Measurements from ENCODE around the gene PSMC2.

Gene PSMC2

GRCh38 chr7:103418241-103418640, 70.8 kb downstream of the PSMC2 start:
- no peak overlapping the region for H3K4me3 ChIP-seq (ENCODE audit: control insufficient read depth, low read depth, low read length)
- no peak for TF ChIP-seq CTCF (IDR thresholded peaks at IDR 0.05; ENCODE audit: control insufficient read depth, insufficient read depth, low read depth, low read length, missing control alignments)
- DNase-seq (ENCODE audit: low read depth), result no peak

Measured in AG09309 (cell line).